ENCODE measurements around the gene SLC34A3.
"Not testable (repeated sequence)": the region's sequence is repeated elsewhere in the genome, so short reads cannot be mapped to it uniquely, and the experiment has no call there.

SLC34A3 gene

DNA sequence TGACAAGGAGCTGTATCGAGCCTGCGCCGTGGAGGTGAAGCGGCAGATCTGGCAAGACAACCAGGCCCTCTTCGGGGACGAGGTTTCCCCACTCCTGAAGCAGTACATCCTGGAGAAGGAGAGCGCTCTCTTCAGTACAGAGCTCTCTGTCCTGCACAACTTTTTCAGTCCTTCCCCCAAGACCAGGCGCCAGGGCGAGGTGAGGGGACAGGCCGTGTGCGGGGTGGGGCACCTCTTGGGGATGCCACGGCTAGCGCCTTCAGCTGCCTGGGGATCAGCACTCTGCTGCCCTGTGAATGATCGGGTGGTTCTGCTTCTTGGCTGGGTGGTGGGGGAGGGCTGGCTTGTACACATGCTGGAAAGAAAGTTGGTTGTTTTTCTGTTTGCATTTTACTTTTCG, 26.2 kb downstream of the SLC34A3 start:
- TF ChIP-seq EZH2 (optimal IDR thresholded peaks at IDR 0.05; ENCODE audit: low read depth, low read length), result no peak
- no peak for TF ChIP-seq EZH2phosphoT487 (IDR thresholded peaks at IDR 0.05; ENCODE audit: low read length)
- TF ChIP-seq, protein P1, sequence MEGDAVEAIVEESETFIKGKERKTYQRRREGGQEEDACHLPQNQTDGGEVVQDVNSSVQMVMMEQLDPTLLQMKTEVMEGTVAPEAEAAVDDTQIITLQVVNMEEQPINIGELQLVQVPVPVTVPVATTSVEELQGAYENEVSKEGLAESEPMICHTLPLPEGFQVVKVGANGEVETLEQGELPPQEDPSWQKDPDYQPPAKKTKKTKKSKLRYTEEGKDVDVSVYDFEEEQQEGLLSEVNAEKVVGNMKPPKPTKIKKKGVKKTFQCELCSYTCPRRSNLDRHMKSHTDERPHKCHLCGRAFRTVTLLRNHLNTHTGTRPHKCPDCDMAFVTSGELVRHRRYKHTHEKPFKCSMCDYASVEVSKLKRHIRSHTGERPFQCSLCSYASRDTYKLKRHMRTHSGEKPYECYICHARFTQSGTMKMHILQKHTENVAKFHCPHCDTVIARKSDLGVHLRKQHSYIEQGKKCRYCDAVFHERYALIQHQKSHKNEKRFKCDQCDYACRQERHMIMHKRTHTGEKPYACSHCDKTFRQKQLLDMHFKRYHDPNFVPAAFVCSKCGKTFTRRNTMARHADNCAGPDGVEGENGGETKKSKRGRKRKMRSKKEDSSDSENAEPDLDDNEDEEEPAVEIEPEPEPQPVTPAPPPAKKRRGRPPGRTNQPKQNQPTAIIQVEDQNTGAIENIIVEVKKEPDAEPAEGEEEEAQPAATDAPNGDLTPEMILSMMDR (IDR thresholded peaks at IDR 0.05; ENCODE audit: low read length), result no peak
- H3K79me2 ChIP-seq (ENCODE audit: low read length), result peaks cover 24% of the 10 kb centered on the region
- H3K9me3 ChIP-seq (replicated peaks; ENCODE audit: insufficient read depth, low read length), result no peaks in the 10 kb centered on the region
- no peak overlapping the region for H3K9ac ChIP-seq (ENCODE audit: low read length)
- H3K27me3 ChIP-seq (replicated peaks; ENCODE audit: insufficient read depth, low read length), result no peaks in the 10 kb centered on the region
- H3K4me2 ChIP-seq (ENCODE audit: low read depth, low read length), result no peak overlapping the region
- H3F3A ChIP-seq (ENCODE audit: insufficient read depth, low read length), result peaks cover 8% of the 10 kb centered on the region
- no peaks in the 10 kb centered on the region for H3K9me2 ChIP-seq (replicated peaks; ENCODE audit: insufficient read depth, low read length)
- H3K36me3 ChIP-seq (replicated peaks; ENCODE audit: insufficient read depth, low read length), result peaks cover 4% of the 10 kb centered on the region; the same call in 1 of the 2 replicates
- no peak overlapping the region for H3K4me3 ChIP-seq (ENCODE audit: low read length)
- H4K20me1 ChIP-seq (ENCODE audit: insufficient read depth, low read length), result no peaks in the 10 kb centered on the region
- H3K4me1 ChIP-seq (ENCODE audit: low read length), result peaks cover 10% of the 10 kb centered on the region; the same call in 1 of the 2 replicates
- DNase-seq, result no peak
- no peak overlapping the region for H2AFZ ChIP-seq (ENCODE audit: low read length)
- no peak overlapping the region for H3K27ac ChIP-seq (ENCODE audit: low read length)

DNA sequence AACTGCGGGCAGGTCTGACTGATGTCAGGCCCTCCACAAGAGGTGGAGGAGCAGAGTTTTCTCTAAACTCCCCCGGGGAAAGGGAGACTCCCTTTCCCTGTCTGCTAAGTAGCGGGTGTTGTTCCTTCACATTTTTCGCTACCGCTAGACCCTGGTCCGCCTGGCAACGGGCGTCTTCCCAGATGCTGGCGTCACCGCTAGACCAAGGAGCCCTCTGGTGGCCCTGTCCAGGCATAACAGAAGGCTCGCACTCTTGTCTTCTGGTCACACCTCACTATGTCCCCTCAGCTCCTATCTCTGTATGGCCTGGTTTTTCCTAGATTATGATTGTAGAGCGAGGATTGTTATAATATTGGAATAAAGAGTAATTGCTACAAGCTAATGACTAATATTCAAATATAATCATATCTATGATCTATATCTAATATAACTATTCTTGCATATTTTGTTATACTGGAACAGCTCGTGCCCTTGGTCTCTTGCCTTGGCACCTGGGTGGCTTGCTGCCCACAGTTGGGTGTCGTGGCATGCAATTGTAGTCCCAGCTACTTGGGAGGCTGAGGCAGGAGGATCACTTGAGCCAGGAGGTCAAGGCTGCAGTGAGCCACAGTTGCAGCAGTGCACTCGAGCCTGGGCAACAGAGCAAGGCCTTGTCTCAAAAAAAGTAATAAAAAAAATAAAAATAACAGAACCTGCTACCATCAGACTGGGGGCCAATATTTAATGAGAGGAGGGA, 31.6 kb downstream of the SLC34A3 start:
- not testable (repeated sequence) for H3K4me3 ChIP-seq (ENCODE audit: low read length); H2AFZ ChIP-seq (ENCODE audit: low read length); H3K36me3 ChIP-seq (replicated peaks; ENCODE audit: insufficient read depth, low read length); DNase-seq; H3K9ac ChIP-seq (ENCODE audit: low read length); H3F3A ChIP-seq (ENCODE audit: insufficient read depth, low read length); H3K9me2 ChIP-seq (replicated peaks; ENCODE audit: insufficient read depth, low read length); H3K79me2 ChIP-seq (ENCODE audit: low read length); H3K4me1 ChIP-seq (ENCODE audit: low read length); H3K4me2 ChIP-seq (ENCODE audit: low read depth, low read length); H3K27me3 ChIP-seq (replicated peaks; ENCODE audit: insufficient read depth, low read length); H3K27ac ChIP-seq (ENCODE audit: low read length); H4K20me1 ChIP-seq (ENCODE audit: insufficient read depth, low read length); H3K9me3 ChIP-seq (replicated peaks; ENCODE audit: insufficient read depth, low read length)
- TF ChIP-seq, protein P1 (IDR thresholded peaks at IDR 0.05; ENCODE audit: low read length), result peak; percentile 20; the same call in 1 of the 2 replicates

DNA sequence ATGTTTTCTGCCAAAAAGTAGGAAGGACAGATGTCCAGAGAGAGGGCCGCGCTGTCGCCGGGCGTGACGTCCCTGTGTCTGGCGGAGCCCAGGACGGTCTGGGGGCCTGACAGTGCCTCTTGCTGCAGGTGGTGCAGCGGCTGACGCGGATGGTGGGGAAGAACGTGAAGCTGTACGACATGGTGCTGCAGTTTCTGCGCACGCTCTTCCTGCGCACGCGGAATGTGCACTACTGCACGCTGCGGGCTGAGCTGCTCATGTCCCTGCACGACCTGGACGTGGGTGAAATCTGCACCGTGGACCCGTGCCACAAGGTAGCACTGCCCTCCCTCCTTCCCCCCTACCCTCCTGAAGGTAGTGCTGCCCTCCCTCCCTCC, 32.2 kb downstream of the SLC34A3 start:
- Histone ChIP-seq H3K4me1 (ENCODE audit: low read length) (peaks cover 2% of the 10 kb centered on the region; the same call in 1 of the 2 replicates), H3K27ac (ENCODE audit: low read length) (no peak overlapping the region), H3K9me3 (replicated peaks; ENCODE audit: insufficient read depth, low read length) (no peaks in the 10 kb centered on the region), H3K4me3 (ENCODE audit: low read length) (no peak overlapping the region), H3K4me2 (ENCODE audit: low read depth, low read length) (no peak overlapping the region), H3K27me3 (replicated peaks; ENCODE audit: insufficient read depth, low read length) (no peaks in the 10 kb centered on the region), H3K79me2 (ENCODE audit: low read length) (peaks cover 7% of the 10 kb centered on the region), H3F3A (ENCODE audit: insufficient read depth, low read length) (no peaks in the 10 kb centered on the region), H2AFZ (ENCODE audit: low read length) (no peak overlapping the region), H3K9me2 (replicated peaks; ENCODE audit: insufficient read depth, low read length) (no peaks in the 10 kb centered on the region), H4K20me1 (ENCODE audit: insufficient read depth, low read length) (no peaks in the 10 kb centered on the region), H3K9ac (ENCODE audit: low read length) (no peak overlapping the region), H3K36me3 (replicated peaks; ENCODE audit: insufficient read depth, low read length) (peaks cover 4% of the 10 kb centered on the region; the same call in 1 of the 2 replicates)
- TF ChIP-seq, protein P1 (IDR thresholded peaks at IDR 0.05; ENCODE audit: low read length), result no peak
- DNase-seq, result no peak

Measured in MM.1S (cell line).